Measurements from ENCODE around the gene RBM33.
"Not testable (repeated sequence)": the region's sequence is repeated elsewhere in the genome, so short reads cannot be mapped to it uniquely, and the experiment has no call there.

RBM33 gene

DNA sequence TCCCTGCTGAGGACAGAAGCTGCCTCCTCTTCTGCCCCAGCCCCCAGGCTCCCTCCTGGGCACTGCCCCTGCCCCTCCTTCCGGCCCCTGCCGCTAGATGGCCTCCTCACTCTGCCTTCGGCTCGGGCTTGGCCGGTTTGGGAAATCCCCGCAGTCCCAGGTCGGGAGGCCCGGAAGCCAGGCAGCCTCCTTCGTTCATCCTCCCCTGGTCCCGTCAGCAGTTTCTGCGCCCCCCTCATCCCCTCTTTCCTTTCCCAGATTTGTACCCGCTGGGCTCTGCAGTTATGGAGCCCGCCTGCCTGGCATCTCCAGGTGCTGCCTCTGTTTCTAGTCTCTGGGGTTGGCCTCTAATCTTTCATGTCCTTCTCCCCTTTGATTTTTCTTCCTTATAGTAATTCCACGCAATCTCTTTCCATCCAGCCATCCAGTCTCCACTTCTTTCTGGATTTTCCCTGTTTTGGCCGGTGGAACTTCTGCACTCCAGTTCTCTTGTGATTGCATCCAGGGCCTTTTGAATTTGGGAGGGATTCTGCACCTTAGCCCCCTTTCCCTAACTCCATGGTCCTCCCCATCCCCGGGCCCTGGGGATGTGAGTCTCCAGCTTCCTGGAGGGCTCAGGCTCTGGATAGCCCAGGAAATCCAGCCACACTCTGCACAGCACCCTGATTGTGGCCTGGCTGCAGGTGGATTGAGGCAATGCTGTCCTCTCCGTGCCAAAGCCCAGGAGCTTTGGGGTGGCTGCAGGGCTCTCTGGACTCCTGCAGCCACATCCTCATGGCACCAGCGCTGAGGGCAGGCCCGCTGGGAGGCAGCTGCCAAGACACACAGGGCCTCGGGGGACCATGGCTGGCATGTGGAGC is 171.1 kb downstream of the RBM33 start:
- peak; percentile 43 to 48 for DNase-seq (ENCODE audit: extremely low read depth in 1 of 2, low read depth in 1 of 2)

DNA sequence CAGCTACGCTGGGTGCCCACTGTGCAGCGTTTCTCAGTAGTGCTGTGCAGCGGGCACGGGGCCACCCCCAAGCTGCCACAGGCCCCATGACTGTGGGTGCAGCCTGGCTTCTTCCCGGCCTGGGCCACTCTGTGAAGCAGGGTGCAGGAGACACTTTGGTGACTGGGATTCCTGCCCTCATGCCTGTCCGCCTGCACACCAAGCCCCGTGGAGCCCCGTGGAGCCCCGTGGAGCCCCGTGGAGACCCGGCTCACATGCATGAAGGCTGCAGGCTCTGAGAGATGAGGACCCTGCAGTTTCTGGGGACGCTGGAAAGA is 171.7 kb downstream of the RBM33 start:
- no peak for DNase-seq (ENCODE audit: extremely low read depth in 1 of 2, low read depth in 1 of 2)

DNA sequence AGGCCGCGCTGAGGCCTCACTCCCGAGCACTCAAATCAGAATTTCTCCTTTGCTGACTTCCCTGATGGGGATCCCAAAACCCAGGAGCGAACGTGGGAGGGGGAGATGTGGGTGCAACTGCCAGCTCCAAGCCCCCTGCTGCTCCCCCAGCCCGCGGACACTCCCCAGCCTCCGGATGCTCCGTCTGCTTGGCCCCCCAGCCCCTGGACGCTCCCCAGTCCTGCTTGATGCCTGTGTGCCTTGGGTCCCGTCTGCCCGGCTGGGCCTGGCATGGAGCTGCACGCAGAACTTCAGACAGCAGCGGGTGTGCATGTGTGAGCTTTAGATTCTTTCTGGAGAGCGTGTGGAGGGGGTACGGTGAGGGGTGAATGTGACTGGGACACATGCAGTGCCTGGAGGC is 172.5 kb downstream of the RBM33 start:
- no peak for DNase-seq (ENCODE audit: extremely low read depth in 1 of 2, low read depth in 1 of 2)

GRCh38 chr7:155817515-155817914 is 173.1 kb downstream of the RBM33 start:
- DNase-seq (ENCODE audit: extremely low read depth in 1 of 2, low read depth in 1 of 2) = not testable (repeated sequence)

DNA sequence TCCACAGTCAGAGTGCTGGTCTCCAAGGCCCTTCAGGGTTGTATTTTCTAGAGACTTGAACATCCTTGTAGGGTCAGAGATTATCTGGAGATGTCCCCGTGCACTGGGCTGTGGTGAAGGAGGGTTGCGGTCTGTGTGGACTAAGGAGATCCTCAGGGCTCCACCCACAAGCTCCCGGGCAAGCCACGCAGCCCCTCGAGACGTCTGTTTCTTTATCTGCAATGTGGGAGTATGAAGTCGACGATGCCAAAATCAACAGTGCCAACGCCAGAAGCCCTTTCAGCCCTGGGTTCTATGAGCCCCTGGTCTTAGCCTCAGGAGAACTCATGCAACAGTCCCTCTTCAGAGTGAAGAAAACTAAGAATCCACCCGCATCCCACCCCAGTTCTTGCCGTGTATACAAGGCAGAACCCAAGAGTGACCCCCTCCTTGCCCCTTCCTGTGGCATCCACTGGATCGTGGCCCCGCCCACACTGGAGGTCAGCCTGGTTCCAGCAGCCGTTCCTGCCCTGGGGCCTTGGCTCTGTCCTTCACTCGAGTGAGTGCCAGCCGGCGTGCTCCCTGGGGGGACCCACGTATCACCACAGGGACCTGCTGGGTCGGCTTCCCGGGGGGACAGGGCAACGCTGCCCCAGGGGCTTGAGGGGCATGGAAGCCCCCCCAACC is 173.8 kb downstream of the RBM33 start:
- no peak for DNase-seq (ENCODE audit: extremely low read depth in 1 of 2, low read depth in 1 of 2)

DNA sequence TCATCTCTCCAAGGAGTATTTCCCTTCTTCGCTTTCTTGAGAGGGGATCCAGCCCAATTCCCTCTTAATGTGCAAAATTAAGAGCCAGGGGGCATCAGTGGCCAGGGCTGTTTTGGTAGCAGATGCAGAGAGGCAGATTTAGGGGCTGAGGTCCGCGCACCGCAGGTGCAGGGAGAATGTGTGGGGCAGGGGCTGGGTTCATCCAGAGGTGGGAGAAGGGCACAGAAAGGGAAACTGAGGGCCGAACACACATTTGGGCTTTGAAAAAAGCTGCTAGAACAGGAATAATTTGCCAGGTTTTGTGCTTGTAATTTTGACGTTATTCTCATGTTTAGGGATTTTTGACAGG is 174.3 kb downstream of the RBM33 start:
- DNase-seq (ENCODE audit: extremely low read depth in 1 of 2, low read depth in 1 of 2) = no peak

GRCh38 chr7:155819186-155819585 is 174.7 kb downstream of the RBM33 start:
- no peak for DNase-seq (ENCODE audit: extremely low read depth in 1 of 2, low read depth in 1 of 2)

- DNase-seq (ENCODE audit: extremely low read depth in 1 of 2, low read depth in 1 of 2) = no peak
These were observed 175.8 kb downstream of the RBM33 start for GRCh38 chr7:155820246-155820645.

- no peak for DNase-seq (ENCODE audit: extremely low read depth in 1 of 2, low read depth in 1 of 2)
These were observed 176.3 kb downstream of the RBM33 start for GRCh38 chr7:155820788-155821187.

- DNase-seq (ENCODE audit: extremely low read depth in 1 of 2, low read depth in 1 of 2) = no peak
These were observed 177.4 kb downstream of the RBM33 start for GRCh38 chr7:155821851-155822250.

DNA sequence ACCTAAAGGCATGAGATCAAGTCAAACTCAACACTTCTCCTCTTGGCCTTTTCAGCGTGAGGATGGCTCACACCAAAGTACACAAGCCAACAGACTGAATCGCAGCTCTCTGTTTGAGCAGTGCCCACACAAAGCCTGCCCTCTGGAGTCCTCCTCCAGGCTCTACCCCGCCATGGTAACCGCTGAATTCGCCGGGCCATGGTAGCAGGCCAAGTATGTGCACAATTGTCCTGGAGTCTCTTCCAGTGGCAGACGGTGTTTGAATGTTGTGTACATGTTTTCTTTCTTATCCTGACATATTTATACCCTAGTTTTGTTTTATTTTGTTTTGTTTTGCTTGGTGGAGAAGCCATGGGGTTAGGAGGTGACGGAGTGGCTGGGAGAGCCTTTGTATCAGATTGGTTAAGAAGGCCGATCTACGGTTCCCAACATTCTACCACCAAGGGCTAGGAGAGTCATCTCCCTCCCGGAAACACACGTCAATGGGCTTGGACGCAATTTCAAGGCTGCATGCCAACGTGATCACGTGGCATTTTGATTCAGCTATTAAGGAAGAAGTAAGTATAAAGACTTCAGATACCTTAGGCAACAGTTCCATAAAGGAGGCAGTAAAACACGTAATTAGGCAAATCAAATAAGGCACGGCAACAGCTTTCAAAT is 179.9 kb downstream of the RBM33 start:
- DNase-seq (ENCODE audit: extremely low read depth in 1 of 2, low read depth in 1 of 2) = no peak

DNA sequence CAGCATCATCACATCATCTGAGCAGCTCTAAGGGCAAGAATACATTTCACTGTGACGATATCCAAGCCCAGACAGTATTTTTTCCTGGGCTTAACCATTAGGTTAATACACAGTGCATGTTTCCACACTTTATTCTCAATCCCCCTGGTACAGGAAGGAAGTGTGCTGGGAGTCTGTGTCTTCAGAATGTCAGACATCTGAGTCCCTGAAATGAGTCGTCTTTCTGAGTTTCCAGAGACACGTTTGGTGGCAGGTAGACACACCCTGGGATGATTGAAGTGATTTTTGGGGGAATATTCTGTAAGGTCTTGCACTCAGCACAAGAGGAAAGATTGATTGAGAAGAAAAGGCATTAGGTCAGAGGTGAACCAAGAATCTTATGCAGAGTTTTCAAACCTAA is 180.9 kb downstream of the RBM33 start:
- DNase-seq (ENCODE audit: extremely low read depth in 1 of 2, low read depth in 1 of 2) = no peak

- DNase-seq (ENCODE audit: extremely low read depth in 1 of 2, low read depth in 1 of 2) = no peak
These were observed 185.5 kb downstream of the RBM33 start for GRCh38 chr7:155829796-155830470.
